ENCODE results near the gene WFDC2.

WFDC2 gene, protein sequence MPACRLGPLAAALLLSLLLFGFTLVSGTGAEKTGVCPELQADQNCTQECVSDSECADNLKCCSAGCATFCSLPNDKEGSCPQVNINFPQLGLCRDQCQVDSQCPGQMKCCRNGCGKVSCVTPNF

DNA sequence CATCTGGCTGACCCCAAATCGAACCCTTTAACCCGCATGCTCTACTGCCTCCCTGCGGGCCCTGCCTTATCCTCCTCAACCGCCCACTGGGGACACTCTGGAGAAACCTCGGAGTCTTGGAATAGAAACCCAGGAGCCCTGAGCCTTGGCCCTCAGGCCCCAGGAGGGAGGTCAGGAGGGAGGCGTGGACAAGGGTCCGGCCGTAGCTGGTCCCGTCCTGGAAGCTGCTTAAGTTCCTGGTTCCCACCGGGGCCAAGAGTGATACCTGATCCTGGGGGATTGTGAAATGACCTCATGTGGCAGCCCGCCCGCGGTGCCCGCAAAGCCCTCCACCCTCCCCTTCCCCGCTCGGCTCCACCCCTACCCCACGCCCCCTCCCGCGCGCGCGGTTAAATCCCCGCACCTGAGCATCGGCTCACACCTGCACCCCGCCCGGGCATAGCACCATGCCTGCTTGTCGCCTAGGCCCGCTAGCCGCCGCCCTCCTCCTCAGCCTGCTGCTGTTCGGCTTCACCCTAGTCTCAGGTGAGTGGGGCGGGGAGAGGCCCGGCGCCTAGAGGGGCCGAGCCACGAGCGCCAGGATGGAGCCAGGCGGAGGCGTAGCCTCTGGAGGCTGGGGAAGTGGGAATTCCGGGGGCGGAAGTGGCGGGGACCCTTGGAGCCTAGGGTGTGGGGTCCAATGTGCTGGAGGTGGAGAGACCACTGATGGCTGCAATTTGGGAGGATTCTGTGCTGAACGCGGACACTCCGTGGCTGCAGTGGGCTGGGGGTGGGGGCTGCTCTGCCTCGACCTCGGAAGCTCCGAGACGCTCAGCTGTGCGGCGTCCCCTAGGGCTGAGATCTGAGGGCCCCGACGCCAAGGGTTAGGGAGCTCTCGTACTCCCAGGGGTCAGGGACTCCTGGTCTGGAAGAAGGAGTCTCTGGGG is at the start of gene WFDC2:
Gene WFDC2, plus strand, starts transcription at position 418 of the 926 bp plus-strand sequence. Its CDS starts 29 bp downstream, at position 447.
- H3K27ac ChIP-seq = peak within 1 kb of the TSS; percentile 71
- TF ChIP-seq, protein P1, sequence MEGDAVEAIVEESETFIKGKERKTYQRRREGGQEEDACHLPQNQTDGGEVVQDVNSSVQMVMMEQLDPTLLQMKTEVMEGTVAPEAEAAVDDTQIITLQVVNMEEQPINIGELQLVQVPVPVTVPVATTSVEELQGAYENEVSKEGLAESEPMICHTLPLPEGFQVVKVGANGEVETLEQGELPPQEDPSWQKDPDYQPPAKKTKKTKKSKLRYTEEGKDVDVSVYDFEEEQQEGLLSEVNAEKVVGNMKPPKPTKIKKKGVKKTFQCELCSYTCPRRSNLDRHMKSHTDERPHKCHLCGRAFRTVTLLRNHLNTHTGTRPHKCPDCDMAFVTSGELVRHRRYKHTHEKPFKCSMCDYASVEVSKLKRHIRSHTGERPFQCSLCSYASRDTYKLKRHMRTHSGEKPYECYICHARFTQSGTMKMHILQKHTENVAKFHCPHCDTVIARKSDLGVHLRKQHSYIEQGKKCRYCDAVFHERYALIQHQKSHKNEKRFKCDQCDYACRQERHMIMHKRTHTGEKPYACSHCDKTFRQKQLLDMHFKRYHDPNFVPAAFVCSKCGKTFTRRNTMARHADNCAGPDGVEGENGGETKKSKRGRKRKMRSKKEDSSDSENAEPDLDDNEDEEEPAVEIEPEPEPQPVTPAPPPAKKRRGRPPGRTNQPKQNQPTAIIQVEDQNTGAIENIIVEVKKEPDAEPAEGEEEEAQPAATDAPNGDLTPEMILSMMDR (conservative IDR thresholded peaks at IDR 0.05) = no peak
- no peak for TF ChIP-seq ZFX (IDR thresholded peaks at IDR 0.05)

DNA sequence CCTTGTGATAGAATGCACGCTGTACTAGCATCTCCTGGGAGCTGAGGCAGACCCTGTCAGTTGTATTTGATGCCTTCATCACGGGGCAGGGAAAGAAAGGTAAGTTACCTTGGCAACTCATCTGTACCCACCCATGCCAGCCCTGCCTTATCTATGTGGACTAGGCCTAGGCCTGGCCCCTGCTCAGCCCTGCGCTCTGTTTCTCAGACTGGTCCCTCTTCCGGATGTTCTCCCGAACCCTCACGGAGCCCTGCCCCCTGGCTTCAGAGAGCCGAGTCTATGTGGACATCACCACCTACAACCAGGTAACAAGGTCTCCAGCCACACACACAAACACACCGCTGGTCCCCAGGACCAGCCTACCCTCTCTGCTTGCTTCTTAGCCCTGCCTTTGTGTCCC is 49.4 kb upstream of the WFDC2 start:
- H3K27ac ChIP-seq = peak overlapping the region; percentile 74
- TF ChIP-seq, protein P1 (conservative IDR thresholded peaks at IDR 0.05) = no peak
- TF ChIP-seq ZFX (IDR thresholded peaks at IDR 0.05) = no peak

DNA sequence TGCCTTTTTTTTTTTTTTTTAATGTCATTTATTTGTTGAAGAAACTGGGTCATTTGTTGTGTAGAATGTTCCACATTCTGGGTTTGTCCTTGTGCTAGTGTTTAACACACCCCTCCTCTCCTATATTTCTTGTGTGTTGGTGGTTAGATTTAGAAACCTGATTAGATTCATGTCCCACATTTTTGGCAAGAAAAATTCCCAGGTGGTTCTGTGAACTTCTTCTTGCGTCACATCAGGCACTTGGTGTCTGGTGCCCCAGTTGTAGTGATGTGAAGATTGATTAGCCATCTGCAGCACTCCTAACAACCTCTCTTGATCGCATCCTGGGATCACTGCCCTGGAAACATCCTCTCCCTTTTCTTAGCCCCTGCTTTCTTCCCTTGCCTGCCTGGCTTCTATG is 45.9 kb upstream of the WFDC2 start:
- H3K27ac ChIP-seq = no peak overlapping the region
- TF ChIP-seq, protein P1 (conservative IDR thresholded peaks at IDR 0.05) = no peak
- TF ChIP-seq ZFX (IDR thresholded peaks at IDR 0.05) = no peak

DNA sequence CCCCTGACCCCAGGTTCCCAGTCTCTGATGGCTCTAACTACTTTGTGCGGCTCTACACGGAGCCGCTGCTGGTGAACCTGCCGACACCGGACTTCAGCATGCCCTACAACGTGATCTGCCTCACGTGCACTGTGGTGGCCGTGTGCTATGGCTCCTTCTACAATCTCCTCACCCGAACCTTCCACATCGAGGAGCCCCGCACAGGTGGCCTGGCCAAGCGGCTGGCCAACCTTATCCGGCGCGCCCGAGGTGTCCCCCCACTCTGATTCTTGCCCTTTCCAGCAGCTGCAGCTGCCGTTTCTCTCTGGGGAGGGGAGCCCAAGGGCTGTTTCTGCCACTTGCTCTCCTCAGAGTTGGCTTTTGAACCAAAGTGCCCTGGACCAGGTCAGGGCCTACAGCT is 44.0 kb upstream of the WFDC2 start:
- TF ChIP-seq ZFX (IDR thresholded peaks at IDR 0.05) = no peak
- TF ChIP-seq, protein P1 (conservative IDR thresholded peaks at IDR 0.05) = no peak
- no peak overlapping the region for H3K27ac ChIP-seq

DNA sequence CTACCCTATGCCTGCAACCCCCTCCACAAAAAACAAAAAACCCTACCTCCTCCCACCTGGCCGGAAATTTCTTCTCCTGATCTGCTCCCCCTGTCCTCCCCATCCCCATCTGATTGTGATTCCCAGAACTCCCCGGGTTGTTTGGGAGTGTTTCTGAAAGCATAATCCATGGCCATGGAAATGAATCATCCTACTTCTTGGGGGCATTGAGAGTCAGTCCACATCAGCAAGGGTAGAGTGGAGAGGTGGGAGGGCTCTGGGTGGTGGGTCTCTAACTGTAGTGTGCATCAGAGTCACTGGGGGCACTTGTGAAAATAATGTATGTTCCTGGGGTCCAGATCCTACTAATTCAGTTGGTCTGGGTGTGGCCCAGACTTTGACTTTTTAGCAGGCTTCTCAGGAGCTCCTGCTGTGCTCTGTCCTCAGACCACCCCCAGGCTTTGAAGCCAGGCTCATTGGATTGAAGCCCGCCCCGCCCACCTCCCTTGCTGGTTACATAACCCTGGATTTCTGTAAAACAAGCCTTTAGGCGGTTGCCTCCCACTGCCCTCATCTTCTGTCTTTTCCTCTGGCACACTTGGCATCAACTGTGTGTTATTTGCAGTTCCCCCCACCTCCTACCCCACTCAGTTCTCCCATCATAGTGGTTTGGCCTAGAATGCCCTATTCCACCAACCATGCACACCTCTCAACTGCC is 43.1 kb upstream of the WFDC2 start:
- H3K27ac ChIP-seq = no peak overlapping the region
- no peak for TF ChIP-seq ZFX (IDR thresholded peaks at IDR 0.05)
- TF ChIP-seq, protein P1 (conservative IDR thresholded peaks at IDR 0.05) = no peak

DNA sequence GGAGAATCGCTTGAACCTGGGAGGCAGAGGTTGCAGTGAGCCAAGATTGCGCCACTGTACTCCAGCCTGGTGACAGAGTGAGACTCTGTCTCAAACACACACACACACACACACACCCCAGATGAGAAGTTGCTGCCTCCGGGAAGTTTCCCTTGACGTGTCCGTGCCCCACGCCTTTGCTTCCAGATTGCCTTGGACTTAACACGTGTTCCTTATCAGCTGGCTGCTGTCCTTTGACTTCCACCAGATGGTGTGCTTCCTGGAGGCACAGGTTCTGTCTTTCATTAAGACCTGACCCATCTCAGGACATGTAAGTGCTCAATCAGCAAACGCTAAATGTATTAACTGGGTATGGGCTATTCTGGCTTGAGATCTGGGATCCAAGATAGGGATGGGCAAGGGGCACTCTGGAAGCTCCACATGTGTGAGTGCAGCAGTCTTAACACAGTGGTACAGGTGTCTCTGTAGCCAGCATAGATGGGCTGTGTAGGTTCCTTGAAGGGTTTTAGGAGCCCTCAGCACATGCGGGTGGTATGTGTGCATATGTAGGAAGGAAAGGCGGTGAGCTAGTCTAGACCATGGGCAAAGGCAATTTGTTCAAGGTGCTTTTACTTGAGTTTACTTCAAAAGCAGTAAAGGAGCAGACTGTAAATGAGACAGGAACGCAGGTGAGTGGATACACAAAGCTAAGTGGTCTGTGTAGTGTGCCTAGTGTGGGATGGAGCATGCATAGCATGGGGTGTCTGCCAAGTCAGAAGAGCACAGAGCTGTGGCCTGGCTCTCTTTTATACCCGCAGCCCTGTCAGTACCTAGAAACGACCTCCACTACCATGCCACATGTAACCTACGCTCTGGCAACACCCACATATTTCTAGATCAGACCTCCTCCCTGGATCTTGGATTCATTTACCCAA is 42.1 kb upstream of the WFDC2 start:
- no peak for TF ChIP-seq ZFX (IDR thresholded peaks at IDR 0.05)
- TF ChIP-seq, protein P1 (conservative IDR thresholded peaks at IDR 0.05) = no peak
- H3K27ac ChIP-seq = no peak overlapping the region
